Kidney (tissue), 14 donors: ENCODE results near the gene SLC5A10. TPM values are rescaled to one million over a fixed set of nuclear protein-coding genes. Genes with fewer than 3 reads are reported as not detected.

Experiments
- DNase-seq, 5 donors: peaks; one replicate each; pipeline ENCODE4 v3.0.0-alpha.2; 2013 to 2020
- FAIRE-seq: peaks from 2 replicates; lab custom pipeline; 2012; peaks lifted over from hg19 to GRCh38; lab: Jason Lieb, UNC
- H3K27ac ChIP-seq, 2 donors: one replicate each; pipeline ENCODE4 v1.7.0; 2013; ENCODE audit warnings: low read depth in 2 of 2, low read length in 2 of 2, inconsistent platforms in 1 of 2
- H3K27me3 ChIP-seq: one replicate; pipeline ENCODE4 v1.7.1; 2013; ENCODE audit warnings: low read length, inconsistent platforms; ENCODE audit not compliant: control insufficient read depth, insufficient read depth
- H3K36me3 ChIP-seq, 3 donors: one replicate each; pipeline versions ENCODE4 v1.7.0 to v1.7.1; 2013; ENCODE audit warnings: low read length in 3 of 3, control low read depth in 1 of 3, inconsistent platforms in 1 of 3; ENCODE audit not compliant: insufficient read depth in 3 of 3, control insufficient read depth in 2 of 3
- H3K4me1 ChIP-seq, 3 donors: one replicate each; pipeline versions ENCODE4 v1.7.0 to v1.7.1; 2013; ENCODE audit warnings: low read length in 3 of 3, inconsistent platforms in 1 of 3, low read depth in 1 of 3; ENCODE audit not compliant: control insufficient read depth in 2 of 3, insufficient read depth in 2 of 3
- H3K4me3 ChIP-seq, 3 donors: one replicate each; pipeline versions ENCODE4 v1.7.0 to v1.8.1; 2013; ENCODE audit warnings: low read length in 3 of 3, control low read depth in 1 of 3, inconsistent platforms in 1 of 3
- H3K9ac ChIP-seq, 3 donors: one replicate each; pipeline versions ENCODE4 v1.7.0 to v1.7.1; 2013; ENCODE audit warnings: low read length in 3 of 3, control low read depth in 1 of 3, inconsistent platforms in 1 of 3
- H3K9me3 ChIP-seq, 3 donors: one replicate each; pipeline versions ENCODE4 v1.7.0 to v1.7.1; 2013; ENCODE audit warnings: low read length in 3 of 3, control low read depth in 1 of 3, inconsistent platforms in 1 of 3; ENCODE audit not compliant: control insufficient read depth in 2 of 3, insufficient read depth in 1 of 3
- CTCF ChIP-seq: IDR thresholded peaks from 3 replicates; pipeline ENCODE4 v1.5.1; 2012; ENCODE audit warnings: mild to moderate bottlenecking, moderate library complexity, borderline replicate concordance; ENCODE audit not compliant: insufficient read depth; ENCODE audit errors: extremely low read depth
- intact Hi-C: fragments of 100-400 bp; cut with DNase I; formaldehyde crosslinking; loops from one replicate; pipeline ENCODE4 v1.11.1; 2022
- polyA plus RNA-seq: library from polyadenylated mRNA; stranded (reverse); fragments of 350-450 nt; fragmentation: Illumina TruSeq; extraction: RNeasy Lipid Tissue Mini Kit (QIAGEN cat#74804); gene quantifications from one replicate; pipeline ENCODE4 v1.2.3, GENCODE V29; 2014; ENCODE audit warnings: low read depth, low replicate concordance; ENCODE audit not compliant: insufficient read depth
- total RNA-seq: library from RNA; stranded (reverse); fragmentation: NEBNext Ultra II Directional; extraction: Animal tissue kit (Norgen Biotek cat#: 25700); gene quantifications from one replicate; pipeline ENCODE4 v1.2.1, GENCODE V29; 2021
- donor health status: control.
- donor health status: control.
- donor health status: control.
- donor health status: control.
- donor health status: control.
- donor health status: DM: yes; HTN: yes; CAD: no.
- donor health status: Normal renal cell carcinoma (clear cell type).

SLC5A10 gene
- total and polyA plus RNA-seq, 2 donors from 2014 or later, result 9.7 to 16.5 TPM

- Histone ChIP-seq H3K9ac (no peak overlapping the region), H3K4me3 (no peak overlapping the region), H3K4me1 (no peaks in the 10 kb centered on the region), H3K36me3 (no peaks in the 10 kb centered on the region), H3K9me3 (no peaks in the 10 kb centered on the region), H3K27me3 (no peaks in the 10 kb centered on the region), H3K27ac (no peak overlapping the region)
- no peak for FAIRE-seq
- TF ChIP-seq CTCF, result no peak
- peak in 1 of 5 donors; percentile 52 for DNase-seq
- intact Hi-C loops, result no loop called here
Observed at GRCh38 chr17:19012171-19013080, 60.5 kb downstream of the SLC5A10 start.

- no peaks in the 10 kb centered on the region for H3K36me3 ChIP-seq
- H3K9me3 ChIP-seq, result no peaks in the 10 kb centered on the region
- H3K4me1 ChIP-seq, result no peaks in the 10 kb centered on the region
- no peaks in the 10 kb centered on the region for H3K27me3 ChIP-seq
- TF ChIP-seq CTCF, result no peak
- no peak overlapping the region for H3K9ac ChIP-seq
- no peak overlapping the region for H3K27ac ChIP-seq
- intact Hi-C loops, result no loop called here
- FAIRE-seq (no peak), DNase-seq (peak in 1 of 5 donors; percentile 53)
- no peak overlapping the region for H3K4me3 ChIP-seq
Observed at GRCh38 chr17:19013226-19013625, 61.3 kb downstream of the SLC5A10 start.

- no peak overlapping the region for H3K9ac ChIP-seq
- no peaks in the 10 kb centered on the region for H3K9me3 ChIP-seq
- no peak overlapping the region for H3K4me3 ChIP-seq
- no peak overlapping the region for H3K27ac ChIP-seq
- TF ChIP-seq CTCF, result no peak
- intact Hi-C loops, result no loop called here
- no peaks in the 10 kb centered on the region for H3K36me3 ChIP-seq
- H3K27me3 ChIP-seq, result no peaks in the 10 kb centered on the region
- no peaks in the 10 kb centered on the region for H3K4me1 ChIP-seq
- DNase-seq, result peak in 1 of 5 donors; percentile 29
- FAIRE-seq, result no peak
Observed at GRCh38 chr17:19013806-19014627, 62.1 kb downstream of the SLC5A10 start.
